ENCODE measurements around the gene ANKRD27. TPM values are rescaled to one million over a fixed set of nuclear protein-coding genes. Genes with fewer than 3 reads are reported as not detected.
A peak's percentile ranks its signal among the peaks of the same experiment; 100 is the strongest.
"Not testable (repeated sequence)": the region's sequence is repeated elsewhere in the genome, so short reads cannot be mapped to it uniquely, and the experiment has no call there.

Gene ANKRD27
- total and polyA plus RNA-seq, 4 donors = 13.8 to 20.7 (median 17.9) TPM

DNA sequence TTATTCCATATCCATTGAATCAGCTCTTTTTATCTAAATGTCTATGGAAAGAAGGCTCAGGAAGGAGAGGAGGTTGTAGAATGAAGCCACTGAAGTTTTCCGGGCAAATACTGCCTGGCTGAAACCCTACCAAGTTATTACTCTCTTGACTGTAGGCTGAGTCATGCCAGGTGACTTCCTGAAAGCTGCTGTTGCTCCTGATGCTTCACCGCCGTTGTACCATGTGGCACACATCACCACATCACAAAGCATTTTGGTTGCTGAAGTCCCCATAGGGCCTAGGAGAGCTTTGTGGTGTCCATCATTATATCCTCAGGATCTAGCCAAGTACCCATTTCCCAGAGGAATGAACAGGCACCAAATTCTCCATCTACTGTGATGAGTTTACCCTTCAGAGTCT, 33.5 kb upstream of the ANKRD27 start:
- no peaks in the 10 kb centered on the region for H3K27me3 ChIP-seq (ENCODE audit: control insufficient read depth, insufficient read depth, low read length)
- no peaks in the 10 kb centered on the region for H3K4me1 ChIP-seq (ENCODE audit: control insufficient read depth, insufficient read depth, low read length)
- no peak overlapping the region for H3K27ac ChIP-seq (ENCODE audit: low read depth, low read length)
- DNase-seq (ENCODE audit: low read depth in 4 of 6, low spot score in 6 of 6) = no peak
- peaks cover 11% of the 10 kb centered on the region for H3K36me3 ChIP-seq (ENCODE audit: control insufficient read depth, insufficient read depth, low read length)
- WGBS (ENCODE audit: insufficient coverage) = 93% methylated on average over 2 of the region's 3 CpGs
- peaks cover 5% of the 10 kb centered on the region for H3K9me3 ChIP-seq (ENCODE audit: control insufficient read depth, insufficient read depth, low read length)
- no peak overlapping the region for H3K4me3 ChIP-seq (ENCODE audit: low read depth, low read length)

DNA sequence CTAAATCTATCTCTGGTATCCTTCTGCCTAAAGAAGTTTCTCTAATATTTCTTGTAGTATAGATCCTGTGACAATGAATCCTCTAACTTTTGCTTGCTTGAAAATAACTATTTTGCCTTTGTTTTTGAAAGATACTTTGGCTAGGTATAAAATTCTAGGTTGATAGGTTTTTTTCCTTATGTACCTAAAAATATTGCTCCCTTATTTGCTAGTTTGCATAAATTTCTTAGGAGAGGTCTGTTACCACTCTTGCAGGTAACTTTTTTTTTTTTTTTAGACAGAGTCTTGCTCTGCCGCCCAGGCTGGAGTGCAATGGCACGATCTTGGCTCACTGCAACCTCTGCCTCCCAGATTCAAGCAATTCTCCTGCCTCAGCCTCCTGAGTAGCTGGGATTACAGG, 29.0 kb upstream of the ANKRD27 start:
- not testable (repeated sequence) for H3K27me3 ChIP-seq (ENCODE audit: control insufficient read depth, insufficient read depth, low read length); H3K9me3 ChIP-seq (ENCODE audit: control insufficient read depth, insufficient read depth, low read length); H3K36me3 ChIP-seq (ENCODE audit: control insufficient read depth, insufficient read depth, low read length); H3K27ac ChIP-seq (ENCODE audit: low read depth, low read length); H3K4me1 ChIP-seq (ENCODE audit: control insufficient read depth, insufficient read depth, low read length); H3K4me3 ChIP-seq (ENCODE audit: low read depth, low read length); DNase-seq (ENCODE audit: low read depth in 4 of 6, low spot score in 6 of 6)
- WGBS (ENCODE audit: insufficient coverage) = 80% methylated on average over 2 of the region's 2 CpGs

DNA sequence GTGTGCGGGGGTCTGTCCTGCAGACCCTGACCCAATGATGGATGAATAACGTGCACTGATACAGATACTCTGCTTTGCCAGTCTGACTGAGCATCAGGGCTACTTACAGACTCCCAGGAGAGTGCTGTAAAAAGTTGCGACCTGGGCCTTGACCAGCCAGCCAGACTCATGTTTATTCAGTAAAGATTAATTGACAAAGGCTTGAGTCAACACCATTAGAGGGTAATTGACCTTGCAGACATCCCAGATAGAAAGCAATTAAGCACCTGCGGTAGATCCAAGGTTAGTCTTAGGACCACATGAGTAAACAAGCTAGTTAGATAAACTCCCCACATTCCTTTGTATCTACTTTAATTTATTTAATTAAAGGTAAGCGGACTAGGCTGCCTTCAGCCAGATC, 27.0 kb upstream of the ANKRD27 start:
- H3K27ac ChIP-seq (ENCODE audit: low read depth, low read length) = no peak overlapping the region
- no peak for DNase-seq (ENCODE audit: low read depth in 4 of 6, low spot score in 6 of 6)
- WGBS (ENCODE audit: insufficient coverage) = 77% methylated on average over 3 of the region's 5 CpGs
- H3K9me3 ChIP-seq (ENCODE audit: control insufficient read depth, insufficient read depth, low read length) = peaks cover 5% of the 10 kb centered on the region
- peaks cover 3% of the 10 kb centered on the region for H3K36me3 ChIP-seq (ENCODE audit: control insufficient read depth, insufficient read depth, low read length)
- H3K4me3 ChIP-seq (ENCODE audit: low read depth, low read length) = no peak overlapping the region
- H3K27me3 ChIP-seq (ENCODE audit: control insufficient read depth, insufficient read depth, low read length) = no peaks in the 10 kb centered on the region
- H3K4me1 ChIP-seq (ENCODE audit: control insufficient read depth, insufficient read depth, low read length) = no peaks in the 10 kb centered on the region

DNA sequence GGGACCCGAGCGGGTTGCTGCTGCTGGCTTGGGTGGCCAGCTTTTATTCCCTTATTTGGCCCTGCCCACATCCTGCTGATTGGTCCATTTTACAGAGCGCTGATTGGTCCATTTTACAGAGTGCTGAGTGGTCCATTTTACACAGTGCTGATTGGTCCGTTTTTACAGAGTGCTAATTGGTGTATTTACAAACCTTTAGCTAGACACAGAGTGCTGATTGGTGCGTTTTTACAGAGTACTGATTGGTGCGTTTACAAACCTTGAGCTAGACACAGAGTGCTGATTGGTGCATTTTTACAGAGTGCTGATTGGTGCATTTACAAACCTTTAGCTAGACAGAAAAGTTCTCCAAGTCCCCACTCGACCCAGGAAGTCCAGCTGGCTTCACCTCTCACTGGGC, 25.1 kb upstream of the ANKRD27 start:
- H3K4me1 ChIP-seq (ENCODE audit: control insufficient read depth, insufficient read depth, low read length); H3K27me3 ChIP-seq (ENCODE audit: control insufficient read depth, insufficient read depth, low read length); H3K36me3 ChIP-seq (ENCODE audit: control insufficient read depth, insufficient read depth, low read length); H3K9me3 ChIP-seq (ENCODE audit: control insufficient read depth, insufficient read depth, low read length); DNase-seq (ENCODE audit: low read depth in 4 of 6, low spot score in 6 of 6); H3K27ac ChIP-seq (ENCODE audit: low read depth, low read length); H3K4me3 ChIP-seq (ENCODE audit: low read depth, low read length): not testable (repeated sequence)
- 95% methylated on average over 4 of the region's 7 CpGs for WGBS (ENCODE audit: insufficient coverage)

DNA sequence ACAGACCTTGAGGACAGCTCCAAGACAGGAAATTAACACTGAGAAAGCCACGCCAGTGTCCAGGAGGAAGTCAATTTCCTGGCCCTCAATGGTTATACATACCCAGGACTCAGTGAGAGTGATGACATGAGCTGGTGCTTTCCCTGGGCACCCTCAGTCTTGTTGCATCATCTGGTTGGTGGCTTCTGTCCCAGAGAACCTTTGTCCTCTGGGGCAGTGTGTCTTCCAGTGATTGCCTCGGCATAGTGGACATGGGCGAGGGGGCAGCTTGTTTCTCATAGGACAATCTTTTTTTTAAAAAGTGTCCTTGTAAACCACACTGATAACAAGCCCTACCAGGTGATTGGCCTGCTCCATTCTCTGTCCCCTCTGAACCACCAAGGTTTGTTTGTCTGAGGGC, 21.8 kb upstream of the ANKRD27 start:
- not testable (repeated sequence) for H3K9me3 ChIP-seq (ENCODE audit: control insufficient read depth, insufficient read depth, low read length); H3K4me3 ChIP-seq (ENCODE audit: low read depth, low read length); H3K36me3 ChIP-seq (ENCODE audit: control insufficient read depth, insufficient read depth, low read length); H3K27me3 ChIP-seq (ENCODE audit: control insufficient read depth, insufficient read depth, low read length); DNase-seq (ENCODE audit: low read depth in 4 of 6, low spot score in 6 of 6); H3K27ac ChIP-seq (ENCODE audit: low read depth, low read length)
- peaks cover 16% of the 10 kb centered on the region for H3K4me1 ChIP-seq (ENCODE audit: control insufficient read depth, insufficient read depth, low read length)
- WGBS (ENCODE audit: insufficient coverage) = 96% methylated on average over 3 of the region's 3 CpGs

DNA sequence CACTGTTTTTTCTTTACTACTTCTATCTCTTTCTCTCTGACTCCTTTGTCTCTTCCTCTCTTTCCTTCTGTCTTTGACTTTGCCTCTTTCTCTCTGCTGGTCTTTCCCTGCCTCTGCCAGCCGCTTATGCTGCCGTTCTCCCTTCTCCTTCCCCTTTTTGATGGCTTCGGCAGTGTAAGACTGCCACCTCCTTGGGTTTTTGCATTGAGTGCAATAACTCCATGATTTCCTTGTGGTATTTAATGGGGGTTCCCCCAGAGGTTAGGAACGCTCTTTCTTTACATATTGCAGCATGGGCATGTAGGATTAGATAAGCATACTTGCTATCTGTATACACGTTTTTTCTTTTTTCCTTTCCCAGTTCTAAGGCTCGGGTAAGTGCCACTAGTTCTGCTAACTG, 20.5 kb upstream of the ANKRD27 start:
- H3K36me3 ChIP-seq (ENCODE audit: control insufficient read depth, insufficient read depth, low read length); DNase-seq (ENCODE audit: low read depth in 4 of 6, low spot score in 6 of 6); H3K4me3 ChIP-seq (ENCODE audit: low read depth, low read length); H3K27ac ChIP-seq (ENCODE audit: low read depth, low read length); H3K27me3 ChIP-seq (ENCODE audit: control insufficient read depth, insufficient read depth, low read length); H3K9me3 ChIP-seq (ENCODE audit: control insufficient read depth, insufficient read depth, low read length): not testable (repeated sequence)
- WGBS (ENCODE audit: insufficient coverage) = 100% methylated on average over 1 of the region's 6 CpGs
- H3K4me1 ChIP-seq (ENCODE audit: control insufficient read depth, insufficient read depth, low read length) = peaks cover 26% of the 10 kb centered on the region

DNA sequence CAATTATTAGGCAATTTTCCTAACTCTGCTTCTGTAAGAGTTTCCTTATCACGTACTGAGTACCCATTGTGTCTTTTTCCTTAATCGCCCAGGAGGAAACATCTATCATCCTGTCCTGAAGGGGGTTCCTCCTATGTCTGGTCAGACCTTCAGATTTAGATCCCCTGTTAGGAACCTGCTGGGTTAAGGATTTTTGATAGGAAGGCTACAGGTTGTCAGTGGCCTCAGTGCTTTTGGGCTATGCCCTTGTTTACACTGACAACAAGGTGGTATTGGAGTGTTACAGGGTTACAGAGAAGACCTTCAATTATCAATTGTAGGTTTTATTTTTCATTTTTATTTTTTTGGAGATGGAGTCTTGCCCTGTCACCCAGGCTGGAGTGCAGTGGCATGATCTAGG, 19.9 kb upstream of the ANKRD27 start:
- peaks cover 26% of the 10 kb centered on the region for H3K4me1 ChIP-seq (ENCODE audit: control insufficient read depth, insufficient read depth, low read length)
- no CpG with 5 or more reads among the region's 2 CpGs for WGBS (ENCODE audit: insufficient coverage)
- H3K27ac ChIP-seq (ENCODE audit: low read depth, low read length) = not testable (repeated sequence)

DNA sequence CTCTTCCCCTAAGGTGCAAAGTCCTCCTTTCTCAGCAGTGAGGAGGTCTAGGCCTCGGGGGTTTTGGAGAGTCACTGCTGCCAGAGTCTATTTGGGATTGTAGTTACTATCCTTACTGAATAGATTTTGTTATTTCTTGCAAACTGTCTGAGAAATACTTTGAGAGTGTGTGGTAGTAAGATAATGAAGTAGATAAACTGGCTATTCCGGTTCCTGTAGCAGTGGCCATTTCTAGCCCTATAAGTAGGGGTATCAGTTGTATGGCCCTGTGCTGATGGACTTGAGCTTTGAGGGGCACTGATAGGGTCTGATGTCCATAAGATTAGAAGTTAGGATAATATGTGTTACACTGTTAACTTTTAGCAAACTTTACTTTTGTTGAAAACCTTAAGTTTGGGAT, 19.3 kb upstream of the ANKRD27 start:
- not testable (repeated sequence) for H3K4me3 ChIP-seq (ENCODE audit: low read depth, low read length); H3K9me3 ChIP-seq (ENCODE audit: control insufficient read depth, insufficient read depth, low read length); H3K27ac ChIP-seq (ENCODE audit: low read depth, low read length); H3K36me3 ChIP-seq (ENCODE audit: control insufficient read depth, insufficient read depth, low read length); DNase-seq (ENCODE audit: low read depth in 4 of 6, low spot score in 6 of 6); H3K27me3 ChIP-seq (ENCODE audit: control insufficient read depth, insufficient read depth, low read length)
- WGBS (ENCODE audit: insufficient coverage) = 92% methylated on average over 2 of the region's 2 CpGs
- H3K4me1 ChIP-seq (ENCODE audit: control insufficient read depth, insufficient read depth, low read length) = peaks cover 26% of the 10 kb centered on the region

More for the DNA sequence above, 19.9 kb upstream of the ANKRD27 start:
- not testable (repeated sequence) for H3K27me3 ChIP-seq (ENCODE audit: control insufficient read depth, insufficient read depth, low read length); DNase-seq (ENCODE audit: low read depth in 4 of 6, low spot score in 6 of 6); H3K9me3 ChIP-seq (ENCODE audit: control insufficient read depth, insufficient read depth, low read length); H3K36me3 ChIP-seq (ENCODE audit: control insufficient read depth, insufficient read depth, low read length); H3K4me3 ChIP-seq (ENCODE audit: low read depth, low read length)

DNA sequence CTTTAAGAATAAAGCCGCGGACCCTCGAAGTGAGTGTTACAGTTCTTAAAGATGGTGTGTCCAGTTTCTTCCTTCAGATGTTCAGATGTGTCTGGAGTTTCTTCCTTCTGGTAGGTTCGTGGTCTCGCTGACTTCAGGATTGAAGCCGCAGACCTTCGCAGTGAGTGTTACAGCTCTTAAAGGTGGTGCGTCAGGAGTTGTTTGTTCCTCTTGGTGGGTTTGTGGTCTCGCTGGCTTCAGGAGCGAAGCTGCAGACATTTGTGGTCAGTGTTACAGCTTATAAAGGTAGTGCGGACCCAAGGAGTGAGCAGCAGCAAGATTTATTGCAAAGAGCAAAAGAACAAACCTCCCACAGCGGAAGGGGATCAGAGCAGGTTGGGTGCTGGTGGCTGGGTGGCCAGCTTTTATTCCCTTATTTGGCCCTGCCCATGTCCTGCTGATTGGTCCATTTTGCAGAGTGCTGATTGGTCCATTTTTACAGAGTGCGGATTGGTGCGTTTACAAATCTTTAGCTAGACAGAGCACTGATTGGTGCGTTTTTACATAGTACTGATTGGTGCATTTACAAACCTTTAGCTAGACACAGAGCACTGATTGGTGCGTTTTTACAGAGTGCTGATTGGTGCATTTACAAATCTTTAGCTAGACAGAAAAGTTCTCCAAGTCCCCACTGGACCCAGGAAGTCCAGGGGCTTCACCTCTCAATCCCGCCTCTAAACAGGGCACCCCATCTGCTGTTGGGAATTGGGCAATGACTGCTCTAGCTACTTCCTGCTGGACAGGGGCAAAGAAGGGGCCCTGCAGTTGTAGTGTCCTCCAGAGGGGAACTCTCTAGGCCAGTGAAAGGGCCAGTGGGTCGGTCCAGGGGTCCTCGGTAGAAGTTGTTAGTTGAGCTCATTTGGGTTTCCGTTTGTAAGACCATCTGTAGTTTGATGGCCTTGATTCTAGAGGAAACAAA, 18.4 kb upstream of the ANKRD27 start:
- H3K27me3 ChIP-seq (ENCODE audit: control insufficient read depth, insufficient read depth, low read length); H3K36me3 ChIP-seq (ENCODE audit: control insufficient read depth, insufficient read depth, low read length); DNase-seq (ENCODE audit: low read depth in 4 of 6, low spot score in 6 of 6); H3K4me3 ChIP-seq (ENCODE audit: low read depth, low read length); H3K27ac ChIP-seq (ENCODE audit: low read depth, low read length); H3K9me3 ChIP-seq (ENCODE audit: control insufficient read depth, insufficient read depth, low read length): not testable (repeated sequence)
- 98% methylated on average over 12 of the region's 20 CpGs for WGBS (ENCODE audit: insufficient coverage)
- H3K4me1 ChIP-seq (ENCODE audit: control insufficient read depth, insufficient read depth, low read length) = peaks cover 26% of the 10 kb centered on the region

DNA sequence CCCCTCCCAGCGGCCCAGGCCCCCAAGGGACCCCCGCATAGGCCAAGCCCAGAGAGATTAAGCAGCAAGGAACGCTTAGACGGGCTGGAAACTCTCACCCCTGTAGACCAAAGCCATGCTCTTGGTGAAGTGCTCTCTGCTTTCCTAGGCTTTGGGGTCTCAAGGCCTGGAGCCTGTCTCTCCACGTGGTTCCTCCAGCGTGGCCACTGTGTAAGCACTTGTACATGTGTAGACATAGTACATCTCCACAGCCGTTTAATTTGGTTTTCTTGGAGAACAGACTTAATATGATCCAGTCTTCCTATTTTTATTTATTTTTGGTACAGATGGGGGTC, 17.7 kb upstream of the ANKRD27 start:
- peaks cover 26% of the 10 kb centered on the region for H3K4me1 ChIP-seq (ENCODE audit: control insufficient read depth, insufficient read depth, low read length)
- no peak overlapping the region for H3K27ac ChIP-seq (ENCODE audit: low read depth, low read length)
- DNase-seq (ENCODE audit: low read depth in 4 of 6, low spot score in 6 of 6) = no peak
- peaks cover 3% of the 10 kb centered on the region for H3K36me3 ChIP-seq (ENCODE audit: control insufficient read depth, insufficient read depth, low read length)
- no peaks in the 10 kb centered on the region for H3K9me3 ChIP-seq (ENCODE audit: control insufficient read depth, insufficient read depth, low read length)
- peak overlapping the region; percentile 41 for H3K4me3 ChIP-seq (ENCODE audit: low read depth, low read length)
- 68% methylated on average over 6 of the region's 7 CpGs for WGBS (ENCODE audit: insufficient coverage)
- H3K27me3 ChIP-seq (ENCODE audit: control insufficient read depth, insufficient read depth, low read length) = no peaks in the 10 kb centered on the region
